C4-2B (cell line): ENCODE measurements around the gene FAM170A.

Experiments used
- H3K27ac ChIP-seq: fragments of 450-650 bp; 2 replicates; pipeline ENCODE4 v1.5.1; 2017
- CTCF ChIP-seq: fragments of 450-650 bp; conservative IDR thresholded peaks from 2 replicates; pipeline ENCODE4 v1.5.1; 2017; ENCODE audit warnings: mild to moderate bottlenecking
- ZFX ChIP-seq: fragments of 450-650 bp; IDR thresholded peaks from 2 replicates; pipeline ENCODE4 v1.6.1; 2017

Gene FAM170A

GRCh38 chr5:119629339-119629738, at the start of gene FAM170A:
FAM170A (plus strand) TSS chr5:119629558; CDS start chr5:119629769, 211 bp downstream.
- TF ChIP-seq ZFX (no peak), CTCF (no peak)

GRCh38 chr5:119582987-119583386, 46.4 kb upstream of the FAM170A start:
- no peak for TF ChIP-seq ZFX
- H3K27ac ChIP-seq: no peak overlapping the region

More at GRCh38 chr5:119629339-119629738, at the start of gene FAM170A:
- H3K27ac ChIP-seq: no peak within 1 kb of the TSS

- no peak overlapping the region for H3K27ac ChIP-seq
- TF ChIP-seq CTCF (no peak), ZFX (no peak)
Measured at GRCh38 chr5:119583684-119584083, 45.7 kb upstream of the FAM170A start.

- no peak overlapping the region for H3K27ac ChIP-seq
- no peak for TF ChIP-seq ZFX
- TF ChIP-seq CTCF: no peak
Measured at GRCh38 chr5:119596046-119596445, 33.3 kb upstream of the FAM170A start.

GRCh38 chr5:119597728-119598298, 31.5 kb upstream of the FAM170A start:
- no peak for TF ChIP-seq CTCF
- H3K27ac ChIP-seq: no peak overlapping the region

GRCh38 chr5:119613937-119614336, 15.4 kb upstream of the FAM170A start:
- TF ChIP-seq CTCF: no peak
- no peak for TF ChIP-seq ZFX
- no peak overlapping the region for H3K27ac ChIP-seq

- no peak for TF ChIP-seq ZFX
- TF ChIP-seq CTCF: no peak
- no peak overlapping the region for H3K27ac ChIP-seq
Measured at GRCh38 chr5:119614838-119615237, 14.5 kb upstream of the FAM170A start.

- no peak for TF ChIP-seq CTCF
- TF ChIP-seq ZFX: no peak
- no peak overlapping the region for H3K27ac ChIP-seq
Measured at GRCh38 chr5:119626086-119626485, 3.3 kb upstream of the FAM170A start.
